Activated CD4-positive, alpha-beta T cell treated with anti-CD3 and anti-CD28 coated beads, Interleukin-2, Interleukin-4, amounts not matched to agents 100 ng/mL and 50 ng/mL, durations not matched to agents 16 hours and 8 hours (primary cell): ENCODE data around the gene SETD7.

ENCODE experiments used
- DNase-seq: peaks from one replicate; pipeline ENCODE4 v3.0.0-alpha.2; 2020; ENCODE audit warnings: low spot score

SETD7 gene

DNA sequence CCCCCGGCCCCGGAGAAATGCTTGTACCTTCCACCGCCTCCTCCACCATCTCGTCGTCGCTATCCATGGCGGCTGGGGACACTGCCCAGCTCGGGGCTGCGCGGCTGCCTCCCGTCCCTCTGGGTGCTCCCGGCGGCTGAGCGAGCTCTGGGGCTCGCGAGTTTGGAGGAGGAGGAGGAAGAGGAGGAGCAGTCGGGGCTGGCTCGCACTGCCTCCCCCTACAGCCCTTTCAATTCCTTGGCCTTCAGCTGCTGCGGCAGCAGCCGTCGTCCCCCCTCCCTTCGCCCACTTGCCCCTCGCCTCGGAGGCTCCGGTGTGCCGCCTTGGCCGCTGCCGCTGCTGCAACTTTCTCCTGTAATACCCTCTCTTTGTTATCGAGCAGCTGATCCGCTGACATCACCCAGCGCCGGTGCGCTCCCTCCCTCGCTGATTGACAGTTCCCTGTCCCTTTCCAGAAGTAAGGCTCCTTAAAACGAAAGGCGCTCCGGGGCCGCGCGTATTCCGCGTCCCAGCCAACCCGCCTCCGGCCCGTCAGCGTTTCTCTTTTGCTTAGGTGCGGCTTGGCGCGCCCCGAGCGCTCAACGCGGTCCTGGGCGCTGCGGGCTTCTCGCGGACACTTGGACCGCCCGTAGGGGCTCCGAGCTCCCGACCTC, at the start of gene SETD7:
Gene SETD7 (minus strand): TSS at position 149 of the 653 bp plus-strand sequence. CDS start 82 bp downstream, at position 67.
- peak; percentile 60 for DNase-seq

DNA sequence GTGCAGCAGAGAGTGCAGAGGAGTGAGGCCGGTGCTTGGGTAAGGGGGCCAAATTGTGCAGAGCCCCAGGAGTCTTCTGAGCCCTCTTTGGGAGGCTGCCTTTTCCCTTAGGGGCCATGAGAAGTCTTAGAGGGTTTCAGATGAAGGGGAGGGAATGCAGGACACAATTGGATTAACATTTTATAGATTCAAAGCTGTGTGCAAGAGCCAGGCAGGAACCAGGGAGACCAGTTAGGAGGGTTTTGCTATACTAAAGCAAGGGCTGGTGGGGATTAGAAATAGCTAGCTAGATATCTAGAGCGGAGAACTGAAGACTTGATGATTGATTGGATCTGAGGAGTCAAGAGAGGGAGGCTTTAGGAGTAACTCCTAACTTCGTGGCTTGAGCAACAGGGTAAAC, 49.5 kb upstream of the SETD7 start:
- no peak for DNase-seq

DNA sequence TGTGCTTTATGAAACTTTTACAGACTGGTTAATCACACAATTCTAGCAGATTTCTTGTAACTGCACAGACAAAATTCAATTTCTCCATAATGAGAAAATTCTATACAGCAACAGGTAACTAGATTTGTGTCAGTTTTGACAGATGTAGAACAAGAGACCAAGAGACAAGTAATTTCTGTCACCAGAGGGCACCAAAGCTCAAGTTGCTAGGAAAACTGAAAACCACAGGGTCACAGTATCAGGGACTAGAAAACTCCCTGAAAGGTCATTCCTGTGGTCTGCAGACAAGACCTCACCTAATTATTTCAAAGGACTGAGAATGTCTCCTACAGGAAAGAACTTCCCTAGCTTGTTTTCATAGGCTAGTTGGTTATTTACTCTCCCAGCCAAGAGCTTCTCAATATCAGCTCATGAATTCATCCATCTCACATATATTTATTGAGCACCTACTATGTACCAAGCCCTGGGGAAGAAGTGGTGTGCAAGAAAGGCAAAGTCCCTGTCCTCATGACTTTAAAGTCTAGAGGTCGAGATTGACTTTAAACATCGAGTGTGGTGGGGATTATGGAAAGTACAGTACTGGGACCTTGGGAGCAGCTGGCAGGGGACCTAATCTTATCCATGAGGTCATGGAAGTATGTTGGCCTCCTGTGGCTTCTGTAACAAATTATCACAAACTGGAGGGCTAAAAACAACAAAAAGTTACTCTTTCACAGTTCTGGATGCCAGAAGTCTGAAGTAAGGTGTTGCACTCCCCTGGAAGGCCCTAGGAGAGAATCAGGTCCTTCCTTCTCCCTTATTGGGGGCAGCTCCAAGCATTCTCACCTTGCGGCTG, 47.8 kb upstream of the SETD7 start:
- peak; percentile 54 for DNase-seq

DNA sequence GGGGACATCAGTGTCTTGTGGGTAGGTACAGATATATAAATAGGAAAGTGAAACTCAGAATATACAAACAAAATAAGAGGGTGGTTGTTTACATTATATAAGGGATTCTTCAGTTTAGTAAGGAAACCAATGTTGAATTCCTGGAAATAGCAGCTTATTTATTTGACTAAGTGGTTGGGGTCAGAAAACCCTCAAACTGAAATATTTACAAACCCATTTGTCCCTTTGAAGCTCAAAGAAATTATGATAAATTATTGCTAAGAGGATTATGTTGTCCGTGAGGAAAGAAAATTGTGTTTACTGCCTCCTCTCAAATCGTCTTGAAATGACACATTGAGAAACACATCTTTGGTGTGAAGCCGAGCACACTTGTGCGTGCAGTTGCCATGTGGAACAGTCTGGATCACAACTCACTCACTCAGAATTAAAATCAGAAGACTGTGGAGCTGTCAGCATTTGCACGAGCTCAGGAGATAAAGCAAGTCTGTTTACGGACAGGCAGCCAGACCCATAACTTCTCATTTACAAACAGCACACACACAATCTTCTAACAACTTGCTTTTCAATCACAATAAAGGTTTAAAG, 46.8 kb upstream of the SETD7 start:
- DNase-seq: no peak

DNA sequence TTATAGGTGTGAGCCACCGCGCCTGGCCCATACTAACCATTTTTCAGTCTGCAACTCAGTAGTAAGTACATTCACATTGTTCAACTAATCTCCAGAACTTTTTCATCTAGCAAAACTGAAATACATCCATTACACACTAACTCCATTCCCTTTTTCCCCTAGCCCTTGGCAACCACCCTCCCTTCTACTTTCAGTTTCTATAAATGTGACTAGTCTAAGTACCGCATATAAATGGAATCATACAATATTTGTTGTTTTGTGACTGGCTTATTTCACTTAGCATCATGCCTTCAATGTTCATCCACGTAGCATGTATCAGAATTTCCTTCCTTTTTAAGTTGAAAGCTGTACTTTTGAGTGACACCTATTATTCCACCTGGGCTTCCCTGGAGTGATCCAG, 44.6 kb upstream of the SETD7 start:
- DNase-seq: no peak

DNA sequence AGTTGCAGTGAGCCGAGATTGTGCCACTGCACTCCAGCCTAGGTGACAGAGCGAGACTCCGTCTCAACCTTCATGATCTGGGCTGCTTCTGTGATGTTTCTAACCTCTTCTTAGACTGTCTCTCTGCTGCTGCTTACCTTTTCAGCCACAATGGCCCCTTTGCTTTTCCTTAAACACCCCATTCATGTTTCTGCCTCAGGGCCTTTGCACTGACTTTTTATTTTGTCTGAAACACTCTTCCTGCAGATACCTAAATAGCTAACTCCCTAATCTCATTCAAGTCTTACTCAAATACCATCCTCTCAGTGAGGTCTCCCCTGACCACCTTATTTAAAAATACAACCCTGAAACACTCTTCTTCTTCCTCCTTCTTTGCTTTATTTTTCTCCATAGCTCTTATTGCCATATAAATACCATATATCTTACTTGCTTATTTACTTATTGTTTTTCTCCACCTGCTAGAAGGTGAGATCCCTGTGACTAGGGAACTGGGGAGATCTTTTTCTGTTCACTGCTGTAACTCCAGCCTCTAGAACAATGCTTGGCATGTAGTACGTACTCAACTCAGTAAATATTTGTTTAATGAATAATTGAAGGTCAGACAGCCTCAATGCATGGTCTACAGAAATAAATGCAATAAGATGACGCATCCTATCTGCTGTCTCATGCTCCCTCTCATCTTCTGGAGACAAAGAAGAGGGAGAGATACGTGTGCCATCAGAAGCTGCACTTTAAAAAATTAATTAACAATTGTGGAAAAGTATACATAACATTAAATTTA, 43.8 kb upstream of the SETD7 start:
- no peak for DNase-seq

DNA sequence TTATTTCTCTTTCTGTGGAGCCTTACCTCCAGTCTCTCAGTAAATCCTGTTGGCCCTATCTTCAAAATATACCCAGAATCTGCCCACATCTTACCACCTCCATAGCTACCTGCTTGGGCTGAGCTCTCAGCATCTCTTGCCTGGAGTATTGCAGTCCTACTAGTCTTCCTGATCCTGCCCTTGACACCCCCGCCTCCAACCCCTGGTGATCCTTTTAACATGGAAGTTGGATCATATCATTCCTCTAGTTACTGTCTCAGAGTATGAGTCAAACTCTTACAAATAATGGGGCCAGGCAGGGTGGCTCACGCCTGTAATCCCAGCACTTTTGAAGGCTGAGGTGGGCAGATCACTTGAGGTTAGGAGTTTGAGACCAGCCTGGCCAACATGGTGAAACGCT, 43.1 kb upstream of the SETD7 start:
- DNase-seq: no peak

DNA sequence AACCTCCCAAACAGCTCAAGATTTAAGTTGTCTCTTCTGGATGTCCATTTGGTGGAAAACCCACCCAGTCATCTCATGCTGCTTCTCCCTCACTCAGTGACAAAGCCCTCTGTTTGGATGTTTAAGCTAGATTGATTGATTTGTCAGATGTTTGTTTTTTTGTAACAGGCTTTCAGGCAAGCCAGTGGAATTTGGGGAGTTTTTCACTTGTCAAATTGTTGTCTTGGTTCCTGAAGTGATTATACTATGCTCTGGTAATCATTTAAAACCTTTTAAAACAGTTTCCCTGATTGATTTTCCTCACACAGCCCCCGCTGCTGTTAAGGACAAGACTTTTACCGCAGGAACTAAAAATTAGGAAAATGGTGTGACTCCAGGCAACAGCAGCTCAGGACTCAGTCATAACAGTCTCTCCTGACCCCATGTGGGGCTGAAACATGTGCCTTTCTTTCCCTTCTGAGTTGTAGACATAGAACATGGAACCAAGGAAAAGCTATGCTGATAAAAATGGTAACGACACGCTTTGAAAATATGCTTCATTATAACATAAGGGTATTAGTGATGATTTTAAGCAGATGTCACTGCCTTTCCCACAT, 40.8 kb upstream of the SETD7 start:
- no peak for DNase-seq

DNA sequence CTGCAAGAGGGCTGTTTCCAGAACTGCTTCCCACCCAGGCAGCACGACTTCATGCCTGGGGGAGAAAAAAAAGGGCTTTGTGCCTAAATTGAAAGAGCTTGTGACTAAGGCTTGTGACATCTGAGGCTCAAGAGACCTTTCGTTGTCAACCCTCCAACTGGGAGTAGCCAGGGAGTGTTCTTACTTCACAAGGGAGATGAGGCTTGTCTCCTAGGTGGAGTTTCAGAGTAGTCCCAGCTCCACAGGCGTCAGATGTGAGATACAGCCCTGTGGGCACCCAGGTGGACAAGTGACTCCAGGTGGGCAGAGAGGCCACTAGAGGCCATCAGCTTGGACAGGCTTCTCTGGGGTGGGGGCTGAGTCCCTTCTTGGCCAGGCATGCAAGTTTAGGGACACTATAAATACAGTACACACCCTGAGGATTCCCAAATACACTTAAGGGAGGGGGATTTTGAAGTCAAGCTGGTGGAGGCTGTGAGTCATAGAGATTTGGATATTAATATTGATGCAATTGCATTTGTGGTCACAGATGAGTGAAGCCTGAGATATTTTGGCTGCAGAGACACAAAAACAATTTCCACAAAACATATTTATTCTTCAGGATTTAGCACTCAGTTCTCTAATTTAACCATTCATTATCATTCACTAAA, 40.1 kb upstream of the SETD7 start:
- DNase-seq: no peak

DNA sequence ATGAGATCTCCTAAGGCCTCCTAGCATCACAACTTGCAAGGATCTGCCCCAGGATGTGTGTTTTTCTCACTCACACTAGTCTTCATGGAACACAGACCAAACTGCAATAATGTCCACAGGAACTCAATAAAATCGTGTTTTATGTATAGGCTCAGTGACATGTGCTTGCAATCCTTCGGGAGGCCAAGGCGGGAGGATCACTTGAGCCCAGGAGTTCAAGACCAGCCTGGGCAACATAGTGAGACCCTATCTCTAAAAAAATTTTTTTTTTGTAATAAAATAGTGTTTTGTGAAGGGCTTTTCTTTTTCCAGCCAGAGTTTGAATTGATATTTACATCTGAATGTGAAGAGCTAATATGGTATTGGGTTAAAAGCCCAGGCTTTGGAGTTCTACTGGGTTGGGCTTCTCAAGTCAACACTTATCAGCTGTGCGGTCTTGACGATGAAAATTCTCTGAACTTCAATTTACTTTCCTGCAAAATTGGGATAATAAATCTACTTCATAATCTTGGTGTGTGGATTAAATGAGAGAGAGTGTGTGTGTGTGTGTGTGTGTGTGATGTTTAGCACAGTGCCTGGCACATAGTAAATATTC, 38.7 kb upstream of the SETD7 start:
- no peak for DNase-seq

DNA sequence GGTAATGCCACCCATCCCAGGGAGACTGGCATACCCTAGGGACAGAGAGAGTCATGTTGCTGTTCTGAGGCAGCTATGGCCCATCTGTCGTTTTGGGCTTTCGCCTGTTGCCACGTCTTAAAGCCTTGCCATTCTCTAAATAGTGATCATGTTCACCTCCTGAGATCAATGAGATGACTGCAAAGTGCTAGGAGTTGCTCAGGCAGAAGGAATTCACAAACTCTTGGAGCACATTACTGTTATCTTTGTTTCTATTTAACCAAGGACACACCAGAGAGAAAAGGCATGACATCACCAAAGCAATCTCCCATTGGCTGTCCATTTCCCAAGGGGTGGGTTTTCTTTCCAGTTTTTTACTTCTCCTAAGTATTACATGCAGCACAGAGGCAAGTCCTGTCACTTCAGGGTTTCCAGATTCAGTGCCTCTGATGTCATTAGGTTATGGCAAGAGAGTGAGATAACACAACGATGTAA, 37.1 kb upstream of the SETD7 start:
- no peak for DNase-seq

DNA sequence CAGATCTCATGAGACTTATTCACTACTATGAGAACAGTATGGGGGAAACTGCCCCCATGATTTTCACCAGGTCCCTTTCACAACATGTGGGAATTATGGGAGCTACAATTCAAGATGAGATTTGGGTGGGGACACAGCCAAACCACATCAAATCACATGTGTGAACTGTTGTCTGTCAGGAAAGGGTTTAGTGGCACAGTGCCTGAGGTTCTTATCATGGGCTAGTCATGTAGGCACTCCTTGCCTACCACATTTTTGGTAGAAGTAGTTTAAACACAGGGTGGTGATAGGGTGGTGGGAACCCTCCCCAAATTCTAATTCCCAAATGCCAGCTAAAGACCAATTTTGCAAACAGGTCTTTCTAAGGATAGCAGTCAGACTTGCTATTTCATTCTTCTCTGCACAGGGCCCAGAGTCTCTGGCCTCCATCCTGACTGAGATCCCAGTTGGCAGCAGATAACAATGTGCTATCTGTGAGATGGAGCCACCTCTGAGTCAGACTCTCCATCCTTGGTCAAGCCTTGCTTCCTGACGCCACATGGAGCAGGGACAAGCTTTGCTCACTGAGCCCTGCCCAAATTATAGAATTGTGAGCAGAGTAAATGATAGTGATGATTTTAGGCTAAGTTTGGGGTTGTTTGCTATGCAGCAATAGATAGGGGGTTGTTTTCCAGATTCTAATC, 33.5 kb upstream of the SETD7 start:
- no peak for DNase-seq

DNA sequence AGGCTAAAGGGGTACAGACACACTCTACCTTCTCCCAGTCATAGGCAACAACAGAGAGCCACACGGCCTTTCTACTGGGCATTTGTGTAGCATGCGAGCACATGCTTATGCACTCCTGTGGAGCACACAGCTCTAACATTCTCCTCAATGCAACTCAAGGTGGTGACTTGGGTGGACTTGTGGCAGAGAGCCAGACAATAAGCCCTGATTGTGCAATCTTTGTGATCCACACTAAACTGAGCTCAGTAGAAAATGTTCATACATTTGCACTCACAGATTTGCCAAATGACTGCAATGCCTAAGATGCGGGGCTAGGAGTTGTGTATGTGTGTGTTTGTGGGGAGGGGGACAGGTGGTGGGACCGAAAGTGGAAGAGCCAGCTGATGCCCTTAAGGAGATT, 31.4 kb upstream of the SETD7 start:
- no peak for DNase-seq

DNA sequence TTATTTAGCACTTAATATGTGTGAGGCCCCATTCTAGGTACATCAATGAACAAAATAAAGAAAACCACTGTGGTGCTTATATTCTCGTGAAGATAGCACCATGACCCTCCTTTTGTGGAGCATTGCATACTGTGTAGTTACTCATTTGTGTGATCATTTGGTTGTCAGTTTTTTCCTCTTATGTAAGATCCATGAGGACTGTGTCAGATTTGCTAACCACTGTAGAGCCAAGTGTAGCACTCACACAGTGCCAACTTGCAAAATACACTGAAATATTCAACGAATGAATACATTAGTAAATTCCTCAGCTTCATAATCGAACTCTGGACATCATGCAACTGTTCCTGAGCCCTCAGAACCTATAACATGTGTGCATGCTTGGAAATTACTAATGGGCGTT, 29.5 kb upstream of the SETD7 start:
- DNase-seq: no peak

DNA sequence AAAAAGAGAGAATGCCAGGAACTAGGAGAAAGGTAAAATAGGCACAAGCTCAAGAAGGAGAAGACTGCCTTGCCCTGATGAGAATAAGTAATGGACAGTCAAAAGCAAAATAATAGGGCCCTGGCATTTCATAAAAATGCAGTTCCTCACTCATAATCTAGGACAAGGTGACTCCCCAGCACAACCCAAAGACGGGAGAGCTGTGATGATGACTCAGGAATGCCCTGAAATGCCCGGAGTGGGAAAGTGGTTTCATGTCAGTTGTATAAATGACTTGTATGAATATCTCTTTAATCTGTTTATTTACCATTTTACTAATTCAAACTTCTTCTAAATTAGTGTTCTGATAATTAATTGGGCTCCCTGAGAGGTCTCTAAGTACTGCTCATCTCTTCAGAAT, 28.8 kb upstream of the SETD7 start:
- DNase-seq: no peak

DNA sequence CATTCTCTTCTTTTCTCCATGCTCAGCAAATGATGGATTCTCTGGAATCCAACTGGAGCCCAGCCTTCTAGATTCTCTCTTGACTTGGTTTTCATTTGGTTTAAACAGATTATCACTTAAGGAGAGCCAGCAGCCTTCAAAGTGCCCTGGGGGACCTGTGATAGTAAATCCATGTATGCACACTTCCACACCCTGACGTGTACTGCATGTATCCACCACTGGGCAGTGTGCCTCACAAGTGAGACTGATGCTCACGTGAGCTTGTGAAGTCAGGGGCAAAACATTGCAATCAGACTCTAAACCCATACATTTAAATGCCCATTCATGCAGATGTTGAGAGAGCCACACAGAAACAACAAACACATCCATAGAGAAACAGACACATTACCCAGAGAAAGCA, 28.0 kb upstream of the SETD7 start:
- DNase-seq: no peak

DNA sequence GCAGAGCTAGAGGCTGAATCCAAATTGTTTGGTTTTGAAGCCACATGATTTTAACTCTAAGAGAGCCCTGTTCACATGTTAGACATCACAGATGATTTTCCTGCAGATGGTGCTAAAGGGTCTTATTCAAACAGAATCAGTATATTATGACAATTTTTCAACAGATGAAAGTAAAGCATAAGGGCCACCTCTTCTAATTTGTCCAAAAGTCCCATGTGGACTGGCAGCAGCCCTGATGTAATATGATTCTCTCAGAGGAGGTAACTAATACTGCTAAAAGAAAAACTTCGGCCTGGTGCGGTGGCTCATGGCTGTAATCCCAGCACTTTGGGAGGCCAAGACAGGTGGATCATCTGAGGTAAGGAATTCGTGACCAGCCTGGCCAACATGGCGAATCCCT, 26.0 kb upstream of the SETD7 start:
- no peak for DNase-seq

DNA sequence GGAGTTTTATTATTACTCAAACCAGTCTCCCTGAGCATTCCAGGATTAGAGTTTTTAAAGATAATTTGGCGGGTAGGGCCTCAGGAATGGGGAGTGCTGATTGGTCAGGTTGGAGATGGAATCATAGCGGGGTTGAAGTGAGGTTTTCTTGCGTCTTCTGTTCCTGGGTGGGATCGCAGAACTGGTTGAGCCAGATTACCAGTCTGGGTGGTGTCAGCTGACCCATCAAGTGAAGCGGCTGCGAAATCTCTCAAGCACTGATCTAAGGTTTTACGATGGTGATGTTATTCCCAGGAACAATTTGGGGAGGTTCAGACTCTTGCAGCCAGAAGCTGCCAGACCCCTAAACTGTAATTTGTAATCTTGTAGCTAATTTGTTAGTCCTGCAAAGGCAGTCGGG, 25.1 kb upstream of the SETD7 start:
- no peak for DNase-seq

DNA sequence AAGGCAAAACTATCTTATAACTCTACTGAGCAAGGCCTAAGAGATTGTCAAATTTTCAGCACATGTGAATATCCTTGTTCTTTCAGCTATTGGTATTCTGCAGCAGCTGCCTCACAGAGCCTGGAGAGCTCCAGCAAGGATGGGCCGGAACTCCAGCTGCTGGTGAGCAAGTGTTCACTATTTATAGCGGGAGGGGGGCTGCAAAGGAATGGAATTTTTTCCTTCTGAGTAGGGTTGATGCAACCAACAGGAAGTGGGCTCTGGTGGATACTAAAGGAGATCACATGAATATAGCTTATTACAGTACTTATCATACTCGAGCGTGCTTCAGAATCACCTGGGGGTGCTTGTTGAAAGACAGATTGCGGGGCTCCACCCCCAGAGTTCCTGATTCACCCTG, 20.2 kb upstream of the SETD7 start:
- DNase-seq: no peak

DNA sequence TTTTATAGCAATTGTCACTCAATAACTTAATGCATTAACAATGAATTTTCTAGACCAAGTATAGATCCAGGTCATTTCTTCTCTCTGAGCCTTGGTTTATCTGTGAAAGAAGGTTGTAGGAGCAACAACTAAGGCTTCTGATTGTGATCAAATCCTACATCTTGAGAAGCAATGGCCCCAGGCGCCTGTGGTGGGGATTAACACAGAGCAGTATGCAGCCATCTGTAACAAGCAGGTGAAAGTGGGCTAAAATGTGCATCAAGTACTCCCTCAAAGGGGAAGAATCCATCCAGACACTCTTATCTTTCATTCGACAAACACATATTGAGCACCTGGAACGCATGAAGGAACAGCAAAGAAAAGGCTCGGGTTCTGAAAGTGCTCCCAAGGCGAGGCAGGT, 19.1 kb upstream of the SETD7 start:
- no peak for DNase-seq

DNA sequence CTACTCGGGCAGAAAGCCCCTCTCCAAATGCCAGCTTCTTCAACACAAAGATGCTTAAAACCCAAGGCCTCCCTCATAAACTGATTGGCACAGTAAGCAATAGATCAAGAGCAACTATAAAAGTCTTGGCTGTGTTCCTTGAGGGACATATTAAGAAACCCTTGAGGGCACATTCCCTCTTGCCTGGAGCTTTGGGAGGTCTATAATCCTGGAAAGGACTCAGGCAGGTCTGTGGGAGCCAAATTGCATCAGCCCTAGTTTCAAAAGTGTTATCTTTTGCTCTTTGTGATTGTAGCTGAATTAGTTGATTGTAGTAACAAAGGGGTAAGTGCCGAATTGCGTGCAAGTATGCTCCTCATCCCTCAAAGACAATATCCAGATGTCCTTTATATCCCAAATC, 18.6 kb upstream of the SETD7 start:
- no peak for DNase-seq
